SU-DHL-6 (cell line): ENCODE data around the gene HM13.

Experiments
- EZH2phosphoT487 ChIP-seq: fragments of 200-600 bp; sonication (generic), shearing (Covaris generic); conservative IDR thresholded peaks from 2 replicates; pipeline ENCODE4 v1.6.1; 2018; ENCODE audit warnings: mild to moderate bottlenecking, antibody characterized with exemption, low read length, moderate library complexity, mixed read lengths
- TF ChIP-seq, protein P1 (sequence below): fragments of 200-600 bp; sonication (generic); IDR thresholded peaks from one replicate; pipeline ENCODE4 v1.5.1; 2017; ENCODE audit warnings: antibody characterized with exemption, mild to moderate bottlenecking, low read length, moderate library complexity; ENCODE audit not compliant: insufficient read depth, poor library complexity, severe bottlenecking

DNA sequence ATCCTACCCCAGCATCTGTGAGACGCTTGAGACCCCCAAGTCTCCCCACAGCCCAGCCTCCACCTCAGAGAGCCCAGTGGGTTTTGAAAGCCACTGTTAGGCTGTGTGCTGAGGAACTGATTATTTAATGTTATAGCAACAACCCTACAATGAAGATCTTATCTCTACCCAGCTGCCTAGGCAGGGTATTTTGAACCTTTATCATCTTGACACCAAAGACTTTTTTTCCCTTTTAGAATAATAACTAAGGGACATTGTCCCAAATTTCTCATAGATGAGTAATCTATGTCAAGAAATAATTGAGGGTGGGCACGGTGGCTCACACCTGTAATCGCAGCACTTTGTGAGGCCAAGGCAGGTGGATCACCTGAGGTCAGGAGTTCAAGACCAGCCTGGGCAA lies 26.2 kb downstream of the HM13 start:
- TF ChIP-seq, protein P1, sequence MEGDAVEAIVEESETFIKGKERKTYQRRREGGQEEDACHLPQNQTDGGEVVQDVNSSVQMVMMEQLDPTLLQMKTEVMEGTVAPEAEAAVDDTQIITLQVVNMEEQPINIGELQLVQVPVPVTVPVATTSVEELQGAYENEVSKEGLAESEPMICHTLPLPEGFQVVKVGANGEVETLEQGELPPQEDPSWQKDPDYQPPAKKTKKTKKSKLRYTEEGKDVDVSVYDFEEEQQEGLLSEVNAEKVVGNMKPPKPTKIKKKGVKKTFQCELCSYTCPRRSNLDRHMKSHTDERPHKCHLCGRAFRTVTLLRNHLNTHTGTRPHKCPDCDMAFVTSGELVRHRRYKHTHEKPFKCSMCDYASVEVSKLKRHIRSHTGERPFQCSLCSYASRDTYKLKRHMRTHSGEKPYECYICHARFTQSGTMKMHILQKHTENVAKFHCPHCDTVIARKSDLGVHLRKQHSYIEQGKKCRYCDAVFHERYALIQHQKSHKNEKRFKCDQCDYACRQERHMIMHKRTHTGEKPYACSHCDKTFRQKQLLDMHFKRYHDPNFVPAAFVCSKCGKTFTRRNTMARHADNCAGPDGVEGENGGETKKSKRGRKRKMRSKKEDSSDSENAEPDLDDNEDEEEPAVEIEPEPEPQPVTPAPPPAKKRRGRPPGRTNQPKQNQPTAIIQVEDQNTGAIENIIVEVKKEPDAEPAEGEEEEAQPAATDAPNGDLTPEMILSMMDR = no peak
- TF ChIP-seq EZH2phosphoT487 = no peak
